HepG2 (cell line): ENCODE data around the gene FAT2. TPM values are rescaled to one million over a fixed set of nuclear protein-coding genes. Genes with fewer than 3 reads are reported as not detected.

Experiments
- AGO2 ChIP-seq: fragments of 200-400 bp; formaldehyde crosslinking; optimal IDR thresholded peaks from 2 replicates; pipeline ENCODE3; 2017; ENCODE audit warnings: mild to moderate bottlenecking, low read depth, low read length, moderate library complexity
- BRCA1 ChIP-seq: sonication (generic); formaldehyde crosslinking; IDR thresholded peaks from 2 replicates; pipeline ENCODE4 v1.4.0; 2020; ENCODE audit warnings: missing genetic modification reagents
- PAWR ChIP-seq: sonication (generic); formaldehyde crosslinking; IDR thresholded peaks from 2 replicates; pipeline ENCODE4 v1.4.0; 2020; ENCODE audit warnings: missing genetic modification reagents, mild to moderate bottlenecking, borderline replicate concordance
- SATB2 ChIP-seq: sonication (generic); formaldehyde crosslinking; IDR thresholded peaks from 2 replicates; pipeline ENCODE4 v1.5.0; 2020; ENCODE audit warnings: missing genetic modification reagents
- ZNF616 ChIP-seq: sonication (generic); formaldehyde crosslinking; IDR thresholded peaks from 2 replicates; pipeline ENCODE4 v1.5.0; 2020; ENCODE audit warnings: low read depth, mild to moderate bottlenecking, missing genetic modification reagents
- ZNF678 ChIP-seq: sonication (generic); formaldehyde crosslinking; IDR thresholded peaks from 2 replicates; pipeline ENCODE4 v1.4.0; 2020; ENCODE audit warnings: mild to moderate bottlenecking, missing genetic modification reagents
- polyA plus RNA-seq, 8 experiments: library from polyadenylated mRNA; depleted of rRNA in 3 of 8; stranded (reverse) in 7 of 8; unstranded in 1 of 8; fragments of >200 nt; fragmentation: Illumina TruSeq in 4 of 8; extraction: Trizol in 4 of 8; gene quantifications; 2 replicates each; pipeline versions ENCODE4 v1.2.1 to v1.2.3, GENCODE V29; 2011 to 2016; ENCODE audit warnings: low read depth in 4 of 8, missing spikeins in 1 of 8, mixed read lengths in 1 of 8; ENCODE audit not compliant: insufficient read depth in 1 of 8
- total RNA-seq, 5 experiments: library from RNA; depleted of rRNA; stranded (reverse); fragments of >200 nt; fragmentation: Illumina TruSeq; extraction: Trizol; gene quantifications; 2 replicates each; pipeline ENCODE4 v1.2.3, GENCODE V29; 2016; ENCODE audit warnings: low read depth in 1 of 5
- TF ChIP-seq, protein P1 (sequence below): sonication (generic); formaldehyde crosslinking; IDR thresholded peaks from 2 replicates; pipeline ENCODE4 v1.4.0; 2020; ENCODE audit warnings: missing genetic modification reagents
- TF ChIP-seq, protein P2 (sequence below): sonication (generic); formaldehyde crosslinking; IDR thresholded peaks from 2 replicates; pipeline ENCODE4 v1.5.1; 2020; ENCODE audit warnings: missing genetic modification reagents, mild to moderate bottlenecking, borderline replicate concordance
- TF ChIP-seq, protein P3 (sequence below): sonication (generic); formaldehyde crosslinking; IDR thresholded peaks from 2 replicates; pipeline ENCODE4 v1.4.0; 2020; ENCODE audit warnings: missing genetic modification reagents

The FAT2 gene
- total and polyA plus RNA-seq, 2 of the 13 experiments (the other 11 are each of a cell fraction or from before 2014, with no cell fraction given), result not detected

DNA sequence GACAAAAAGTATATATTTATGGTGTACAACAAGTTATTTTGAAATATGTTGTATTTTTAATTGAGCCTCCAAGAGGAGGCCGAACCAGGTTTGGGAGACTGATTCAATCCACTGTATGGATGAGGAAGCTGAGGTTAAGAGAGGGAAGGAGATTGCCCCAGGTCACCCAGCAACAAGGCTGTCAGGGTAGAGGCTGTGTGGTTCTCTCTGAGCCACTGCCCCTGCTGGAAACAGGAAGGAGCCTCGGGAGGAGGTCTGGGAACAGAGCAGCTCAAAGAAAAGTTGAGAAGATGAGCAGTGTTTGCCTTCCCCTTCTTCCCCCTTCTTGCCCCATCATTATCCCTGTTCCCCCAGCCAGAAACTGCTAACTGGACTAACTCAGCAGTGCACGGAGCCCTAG is 6.6 kb upstream of the FAT2 start (continued):
- TF ChIP-seq, protein P1, sequence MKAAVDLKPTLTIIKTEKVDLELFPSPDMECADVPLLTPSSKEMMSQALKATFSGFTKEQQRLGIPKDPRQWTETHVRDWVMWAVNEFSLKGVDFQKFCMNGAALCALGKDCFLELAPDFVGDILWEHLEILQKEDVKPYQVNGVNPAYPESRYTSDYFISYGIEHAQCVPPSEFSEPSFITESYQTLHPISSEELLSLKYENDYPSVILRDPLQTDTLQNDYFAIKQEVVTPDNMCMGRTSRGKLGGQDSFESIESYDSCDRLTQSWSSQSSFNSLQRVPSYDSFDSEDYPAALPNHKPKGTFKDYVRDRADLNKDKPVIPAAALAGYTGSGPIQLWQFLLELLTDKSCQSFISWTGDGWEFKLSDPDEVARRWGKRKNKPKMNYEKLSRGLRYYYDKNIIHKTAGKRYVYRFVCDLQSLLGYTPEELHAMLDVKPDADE (CRISPR knock-in tag), result no peak
- TF ChIP-seq, protein P2, sequence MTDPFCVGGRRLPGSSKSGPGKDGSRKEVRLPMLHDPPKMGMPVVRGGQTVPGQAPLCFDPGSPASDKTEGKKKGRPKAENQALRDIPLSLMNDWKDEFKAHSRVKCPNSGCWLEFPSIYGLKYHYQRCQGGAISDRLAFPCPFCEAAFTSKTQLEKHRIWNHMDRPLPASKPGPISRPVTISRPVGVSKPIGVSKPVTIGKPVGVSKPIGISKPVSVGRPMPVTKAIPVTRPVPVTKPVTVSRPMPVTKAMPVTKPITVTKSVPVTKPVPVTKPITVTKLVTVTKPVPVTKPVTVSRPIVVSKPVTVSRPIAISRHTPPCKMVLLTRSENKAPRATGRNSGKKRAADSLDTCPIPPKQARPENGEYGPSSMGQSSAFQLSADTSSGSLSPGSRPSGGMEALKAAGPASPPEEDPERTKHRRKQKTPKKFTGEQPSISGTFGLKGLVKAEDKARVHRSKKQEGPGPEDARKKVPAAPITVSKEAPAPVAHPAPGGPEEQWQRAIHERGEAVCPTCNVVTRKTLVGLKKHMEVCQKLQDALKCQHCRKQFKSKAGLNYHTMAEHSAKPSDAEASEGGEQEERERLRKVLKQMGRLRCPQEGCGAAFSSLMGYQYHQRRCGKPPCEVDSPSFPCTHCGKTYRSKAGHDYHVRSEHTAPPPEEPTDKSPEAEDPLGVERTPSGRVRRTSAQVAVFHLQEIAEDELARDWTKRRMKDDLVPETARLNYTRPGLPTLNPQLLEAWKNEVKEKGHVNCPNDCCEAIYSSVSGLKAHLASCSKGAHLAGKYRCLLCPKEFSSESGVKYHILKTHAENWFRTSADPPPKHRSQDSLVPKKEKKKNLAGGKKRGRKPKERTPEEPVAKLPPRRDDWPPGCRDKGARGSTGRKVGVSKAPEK (CRISPR knock-in tag), result no peak
- TF ChIP-seq ZNF678, result no peak
- no peak for TF ChIP-seq AGO2
- no peak for TF ChIP-seq ZNF616 (CRISPR knock-in tag)
- TF ChIP-seq BRCA1 (CRISPR knock-in tag), result no peak
- TF ChIP-seq, protein P3, sequence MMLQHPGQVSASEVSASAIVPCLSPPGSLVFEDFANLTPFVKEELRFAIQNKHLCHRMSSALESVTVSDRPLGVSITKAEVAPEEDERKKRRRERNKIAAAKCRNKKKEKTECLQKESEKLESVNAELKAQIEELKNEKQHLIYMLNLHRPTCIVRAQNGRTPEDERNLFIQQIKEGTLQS (CRISPR knock-in tag), result no peak
- no peak for TF ChIP-seq SATB2
- TF ChIP-seq PAWR (CRISPR knock-in tag), result no peak
